Stimulated activated naive CD8-positive, alpha-beta T cell treated with anti-CD3 and anti-CD28 coated beads, Interleukin-15, Interleukin-2, amounts not matched to agents 100 ng/mL and 50 ng/mL, for 24 hours (primary cell): ENCODE measurements around the gene PPIL1.
A peak's percentile ranks its signal among the peaks of the same experiment; 100 is the strongest.
"Not testable (repeated sequence)": the region's sequence is repeated elsewhere in the genome, so short reads cannot be mapped to it uniquely, and the experiment has no call there.

Source experiments
- H3K27ac Mint-ChIP-seq: one replicate; pipeline ENCODE4 v1.8.0; 2021; ENCODE audit warnings: mild to moderate bottlenecking, mixed read lengths
- H3K27me3 Mint-ChIP-seq: one replicate; pipeline ENCODE4 v1.8.0; 2021; ENCODE audit warnings: mixed read lengths
- H3K36me3 Mint-ChIP-seq: one replicate; pipeline ENCODE4 v1.8.0; 2021; ENCODE audit warnings: low read depth, mixed read lengths
- H3K4me1 Mint-ChIP-seq: one replicate; pipeline ENCODE4 v1.8.0; 2021; ENCODE audit warnings: low read depth, mixed read lengths
- H3K4me3 Mint-ChIP-seq: one replicate; pipeline ENCODE4 v1.8.0; 2021; ENCODE audit warnings: mild to moderate bottlenecking, mixed read lengths
- H3K9me3 Mint-ChIP-seq: one replicate; pipeline ENCODE4 v1.8.0; 2021; ENCODE audit warnings: mixed read lengths

Gene PPIL1

GRCh38 chr6:36904851-36905393 is 30.3 kb upstream of the PPIL1 start:
- H3K4me1 Mint-ChIP-seq = no peaks in the 10 kb centered on the region
- H3K27me3 Mint-ChIP-seq = no peaks in the 10 kb centered on the region
- H3K9me3 Mint-ChIP-seq = no peaks in the 10 kb centered on the region
- peaks cover 59% of the 10 kb centered on the region for H3K36me3 Mint-ChIP-seq
- H3K4me3 Mint-ChIP-seq = no peak overlapping the region
- H3K27ac Mint-ChIP-seq = no peak overlapping the region

GRCh38 chr6:36904114-36904513 is 29.5 kb upstream of the PPIL1 start:
- no peaks in the 10 kb centered on the region for H3K4me1 Mint-ChIP-seq
- no peak overlapping the region for H3K27ac Mint-ChIP-seq
- no peak overlapping the region for H3K4me3 Mint-ChIP-seq
- peaks cover 57% of the 10 kb centered on the region for H3K36me3 Mint-ChIP-seq
- H3K9me3 Mint-ChIP-seq = no peaks in the 10 kb centered on the region
- H3K27me3 Mint-ChIP-seq = no peaks in the 10 kb centered on the region

DNA sequence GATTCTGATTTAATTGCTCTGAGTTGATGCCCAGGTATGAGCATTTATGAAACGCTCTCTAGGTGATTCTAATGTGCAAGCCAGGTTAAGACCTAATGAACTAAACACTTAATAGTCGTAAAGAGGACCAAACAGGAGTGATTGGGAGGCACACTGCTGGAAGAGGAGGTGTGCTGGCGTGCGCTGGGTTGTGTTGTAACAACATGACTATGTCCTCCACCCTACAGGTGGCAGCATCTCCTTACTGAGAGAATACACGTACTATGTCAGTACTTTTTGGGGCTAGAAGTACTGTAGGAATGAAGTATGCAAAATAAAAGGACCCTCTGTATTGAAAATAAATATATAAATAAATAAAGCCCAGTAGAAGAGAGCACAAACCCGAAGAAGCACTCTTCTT is 23.0 kb upstream of the PPIL1 start:
- Mint-ChIP-seq H3K27me3 (no peaks in the 10 kb centered on the region), H3K4me3 (no peak overlapping the region), H3K9me3 (no peaks in the 10 kb centered on the region), H3K27ac (no peak overlapping the region), H3K36me3 (peaks cover 45% of the 10 kb centered on the region), H3K4me1 (peaks cover 4% of the 10 kb centered on the region)

- H3K9me3 Mint-ChIP-seq = no peaks in the 10 kb centered on the region
- H3K27me3 Mint-ChIP-seq = no peaks in the 10 kb centered on the region
- H3K36me3 Mint-ChIP-seq = peaks cover 36% of the 10 kb centered on the region
- H3K4me1 Mint-ChIP-seq = peaks cover 10% of the 10 kb centered on the region
- H3K4me3 Mint-ChIP-seq = no peak overlapping the region
- no peak overlapping the region for H3K27ac Mint-ChIP-seq
These were observed 19.7 kb upstream of the PPIL1 start for GRCh38 chr6:36893976-36894932.

DNA sequence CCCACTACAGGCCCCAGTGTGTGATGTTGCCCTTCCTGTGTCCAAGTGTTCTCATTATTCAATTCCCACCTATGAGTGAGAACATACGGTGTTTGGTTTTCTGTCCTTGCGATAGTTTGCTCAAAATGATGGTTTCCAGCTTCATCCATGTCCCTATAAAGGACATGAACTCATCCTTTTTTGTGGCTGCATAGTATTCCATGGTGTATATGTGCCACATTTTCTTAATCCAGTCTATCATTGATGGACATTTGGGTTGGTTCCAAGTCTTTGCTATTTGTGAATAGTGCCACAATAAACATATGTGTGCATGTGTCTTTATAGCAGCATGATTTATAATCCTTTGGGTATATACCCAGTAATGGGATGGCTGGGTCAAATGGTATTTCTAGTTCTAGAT is 16.6 kb upstream of the PPIL1 start:
- H3K9me3 Mint-ChIP-seq, H3K27ac Mint-ChIP-seq, H3K27me3 Mint-ChIP-seq, H3K4me3 Mint-ChIP-seq: not testable (repeated sequence)
- Mint-ChIP-seq H3K4me1 (peaks cover 34% of the 10 kb centered on the region), H3K36me3 (peaks cover 20% of the 10 kb centered on the region)

- H3K4me1 Mint-ChIP-seq = peaks cover 39% of the 10 kb centered on the region
- peaks cover 12% of the 10 kb centered on the region for H3K36me3 Mint-ChIP-seq
- no peak overlapping the region for H3K27ac Mint-ChIP-seq
- no peaks in the 10 kb centered on the region for H3K27me3 Mint-ChIP-seq
- no peaks in the 10 kb centered on the region for H3K9me3 Mint-ChIP-seq
- H3K4me3 Mint-ChIP-seq = no peak overlapping the region
These were observed 15.6 kb upstream of the PPIL1 start for GRCh38 chr6:36890112-36890663.

GRCh38 chr6:36888654-36889481 is 14.3 kb upstream of the PPIL1 start:
- Mint-ChIP-seq H3K9me3 (no peaks in the 10 kb centered on the region), H3K27ac (no peak overlapping the region), H3K4me1 (peaks cover 36% of the 10 kb centered on the region), H3K27me3 (no peaks in the 10 kb centered on the region), H3K36me3 (no peaks in the 10 kb centered on the region), H3K4me3 (no peak overlapping the region)

GRCh38 chr6:36888115-36888643 is 13.6 kb upstream of the PPIL1 start:
- Mint-ChIP-seq H3K36me3 (no peaks in the 10 kb centered on the region), H3K9me3 (no peaks in the 10 kb centered on the region), H3K4me1 (peaks cover 36% of the 10 kb centered on the region), H3K27ac (no peak overlapping the region), H3K4me3 (no peak overlapping the region), H3K27me3 (no peaks in the 10 kb centered on the region)

DNA sequence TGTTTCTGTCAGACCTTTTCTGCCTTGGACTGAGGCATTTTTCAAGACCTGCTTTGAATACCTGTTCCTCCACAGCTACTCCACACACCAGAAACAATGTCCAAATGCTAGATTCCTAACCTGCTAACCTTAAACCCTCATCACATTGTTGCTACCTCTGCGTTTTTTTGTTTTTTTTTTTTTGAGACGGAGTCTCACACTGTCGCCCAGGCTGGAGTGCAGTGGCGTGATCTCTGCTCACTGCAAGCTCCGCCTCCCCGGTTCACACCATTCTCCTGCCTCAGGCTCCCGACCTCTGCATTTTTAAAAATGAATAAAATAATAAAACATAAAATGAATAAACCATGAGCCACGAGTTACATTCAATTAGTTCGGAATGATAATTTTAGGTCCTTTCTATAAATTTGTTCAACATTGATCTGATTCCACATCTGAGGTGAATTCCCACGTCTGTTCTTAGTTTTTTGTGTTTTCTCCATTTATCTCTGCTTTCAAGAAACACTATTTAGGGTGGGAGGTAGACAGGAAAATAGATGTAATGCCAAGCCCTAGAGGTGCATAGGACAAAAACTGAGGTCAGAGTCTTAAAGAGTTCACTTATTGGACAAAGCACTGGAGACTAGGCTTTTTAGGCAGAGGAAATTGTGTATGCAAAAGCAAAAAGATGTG is 12.5 kb upstream of the PPIL1 start:
- Mint-ChIP-seq H3K27me3 (no peaks in the 10 kb centered on the region), H3K4me3 (peak overlapping the region; percentile 94), H3K9me3 (no peaks in the 10 kb centered on the region), H3K4me1 (peaks cover 36% of the 10 kb centered on the region), H3K27ac (peak overlapping the region; percentile 73), H3K36me3 (no peaks in the 10 kb centered on the region)

GRCh38 chr6:36885461-36886401 is 11.1 kb upstream of the PPIL1 start, which contains the start of gene C6orf89:
Gene C6orf89 (plus strand): TSS chr6:36885952. CDS start chr6:36899445, 13,493 bp downstream.
- H3K4me3 Mint-ChIP-seq = peak within 1 kb of the TSS; percentile 94
- no peaks in the 10 kb centered on the region for H3K27me3 Mint-ChIP-seq
- peak within 1 kb of the TSS; percentile 92 for H3K27ac Mint-ChIP-seq
- no peaks in the 10 kb centered on the region for H3K9me3 Mint-ChIP-seq
- H3K4me1 Mint-ChIP-seq = peaks cover 36% of the 10 kb centered on the region
- no peaks in the 10 kb centered on the region for H3K36me3 Mint-ChIP-seq

GRCh38 chr6:36884610-36885009 is 10.0 kb upstream of the PPIL1 start:
- Mint-ChIP-seq H3K9me3 (no peaks in the 10 kb centered on the region), H3K4me3 (no peak overlapping the region), H3K36me3 (no peaks in the 10 kb centered on the region), H3K27me3 (peaks cover 5% of the 10 kb centered on the region), H3K27ac (peak overlapping the region; percentile 1), H3K4me1 (peaks cover 32% of the 10 kb centered on the region)

- peaks cover 34% of the 10 kb centered on the region for H3K36me3 Mint-ChIP-seq
- H3K9me3 Mint-ChIP-seq = no peaks in the 10 kb centered on the region
- peak overlapping the region; percentile 99 for H3K27ac Mint-ChIP-seq
- peaks cover 43% of the 10 kb centered on the region for H3K4me1 Mint-ChIP-seq
- peak overlapping the region; percentile 98 for H3K4me3 Mint-ChIP-seq
- peaks cover 18% of the 10 kb centered on the region for H3K27me3 Mint-ChIP-seq
These were observed 639 bp upstream of the PPIL1 start for GRCh38 chr6:36875250-36875633.
